MM.1S (cell line): ENCODE results near the gene PRRC1.

Experiments
- EZH2 ChIP-seq: fragments of 300-600 bp; sonication (generic); optimal IDR thresholded peaks from 2 replicates; pipeline ENCODE3; 2017; ENCODE audit warnings: low read depth, mild to moderate bottlenecking, antibody characterized with exemption, low read length, mixed read lengths
- TF ChIP-seq, protein P1 (sequence below): fragments of 300-600 bp; sonication (generic); IDR thresholded peaks from 2 replicates; pipeline ENCODE4 v1.5.1; 2016; ENCODE audit warnings: antibody characterized with exemption, low read length, mixed read lengths

DNA sequence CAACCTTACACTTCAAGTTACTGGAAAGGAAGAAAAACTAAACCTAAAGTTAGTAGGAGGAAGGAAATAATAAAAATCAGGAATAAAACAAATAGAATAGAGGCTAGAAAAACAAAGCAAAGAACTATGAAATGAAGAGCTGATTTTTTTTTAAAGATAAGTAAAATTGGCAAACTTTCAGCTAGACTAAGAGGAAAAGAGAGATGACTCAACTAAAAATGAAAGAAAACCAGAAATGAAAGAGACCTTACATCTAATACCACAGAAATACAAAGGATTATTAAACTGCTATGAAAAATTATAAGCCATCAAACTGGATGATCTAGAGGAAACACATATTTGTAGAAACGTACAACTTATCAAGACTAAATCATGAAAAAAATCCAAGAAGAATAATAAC is 60.0 kb downstream of the PRRC1 start:
- TF ChIP-seq, protein P1, sequence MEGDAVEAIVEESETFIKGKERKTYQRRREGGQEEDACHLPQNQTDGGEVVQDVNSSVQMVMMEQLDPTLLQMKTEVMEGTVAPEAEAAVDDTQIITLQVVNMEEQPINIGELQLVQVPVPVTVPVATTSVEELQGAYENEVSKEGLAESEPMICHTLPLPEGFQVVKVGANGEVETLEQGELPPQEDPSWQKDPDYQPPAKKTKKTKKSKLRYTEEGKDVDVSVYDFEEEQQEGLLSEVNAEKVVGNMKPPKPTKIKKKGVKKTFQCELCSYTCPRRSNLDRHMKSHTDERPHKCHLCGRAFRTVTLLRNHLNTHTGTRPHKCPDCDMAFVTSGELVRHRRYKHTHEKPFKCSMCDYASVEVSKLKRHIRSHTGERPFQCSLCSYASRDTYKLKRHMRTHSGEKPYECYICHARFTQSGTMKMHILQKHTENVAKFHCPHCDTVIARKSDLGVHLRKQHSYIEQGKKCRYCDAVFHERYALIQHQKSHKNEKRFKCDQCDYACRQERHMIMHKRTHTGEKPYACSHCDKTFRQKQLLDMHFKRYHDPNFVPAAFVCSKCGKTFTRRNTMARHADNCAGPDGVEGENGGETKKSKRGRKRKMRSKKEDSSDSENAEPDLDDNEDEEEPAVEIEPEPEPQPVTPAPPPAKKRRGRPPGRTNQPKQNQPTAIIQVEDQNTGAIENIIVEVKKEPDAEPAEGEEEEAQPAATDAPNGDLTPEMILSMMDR, result no peak
- TF ChIP-seq EZH2, result no peak
